HG03571 (cell line): ENCODE data around the gene MAN2B2.

ENCODE experiments used
- ATAC-seq: cut with Tn5 transposase; IDR thresholded peaks from one replicate; pipeline ENCODE4 v1.9.1; 2021; ENCODE audit not compliant: unreplicated experiment

Gene MAN2B2

GRCh38 chr4:6546091-6546490, 28.9 kb upstream of the MAN2B2 start:
- ATAC-seq: no peak

DNA sequence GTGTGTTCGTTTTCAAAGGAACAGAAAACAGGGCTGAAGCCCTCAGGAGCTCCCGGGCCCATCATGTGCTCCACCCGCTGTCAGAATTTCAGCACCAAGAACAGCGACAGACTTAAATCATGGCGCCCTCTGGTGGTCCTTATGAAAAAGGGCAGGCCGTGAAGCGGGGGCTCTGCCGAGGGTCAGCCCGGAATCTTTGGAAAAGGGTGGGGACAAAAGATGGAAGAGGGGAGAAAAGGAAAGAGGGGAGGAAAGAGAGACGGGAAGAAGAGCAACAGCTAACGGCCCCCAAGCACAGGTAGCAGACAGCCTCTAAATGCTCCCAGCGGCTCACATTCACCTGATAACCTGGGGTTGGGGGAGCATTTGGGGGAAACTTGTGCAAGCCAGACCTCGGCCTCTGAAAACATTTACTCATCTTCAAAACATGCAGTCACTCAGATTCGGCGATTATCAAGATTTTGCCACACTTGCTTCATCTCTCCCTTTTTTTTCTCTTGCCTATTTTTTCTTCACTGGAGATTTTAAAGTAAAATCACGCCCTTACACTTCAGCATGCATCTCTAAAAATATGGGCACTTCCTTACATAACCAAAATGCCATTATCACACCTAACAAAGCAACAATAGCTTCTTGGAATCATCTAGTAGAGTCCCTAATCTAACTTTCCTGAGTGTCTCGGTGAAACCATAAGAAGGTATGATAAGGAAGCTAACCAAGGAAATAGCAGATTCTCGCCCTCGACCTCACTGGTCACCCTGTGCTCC, 28.1 kb upstream of the MAN2B2 start:
- ATAC-seq: no peak

DNA sequence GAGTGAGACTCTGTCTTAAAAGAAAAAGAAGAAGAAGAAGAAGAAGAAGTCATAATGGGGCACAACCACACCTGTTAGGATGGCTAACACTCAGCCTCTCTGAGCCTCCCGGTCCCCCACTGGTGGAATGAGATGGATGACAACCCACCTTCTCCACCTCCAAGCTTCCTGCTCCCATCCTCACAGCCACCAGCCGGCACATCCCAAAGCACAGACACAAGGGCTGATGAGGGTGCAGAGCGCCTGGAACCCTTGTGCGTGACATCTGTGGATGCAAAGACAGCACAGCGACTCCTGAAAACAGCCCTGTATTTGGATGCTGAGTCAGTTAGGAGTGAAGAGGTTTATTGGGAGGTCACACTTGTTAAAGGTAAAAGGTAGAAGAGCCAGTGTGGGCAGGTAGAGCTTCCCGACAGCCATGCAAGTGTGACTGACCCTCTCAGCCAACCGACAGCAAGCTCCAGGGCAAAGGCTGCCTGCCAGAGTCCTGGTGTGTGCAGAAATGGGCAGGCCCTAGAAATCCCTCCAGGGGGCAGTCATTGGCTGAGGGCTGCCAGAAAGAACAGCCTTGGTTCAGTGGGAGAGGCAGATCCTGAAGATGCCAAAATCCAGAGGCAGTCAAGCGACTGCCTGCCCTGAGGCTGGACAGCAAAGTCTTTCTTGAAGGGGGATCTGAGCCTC, 26.6 kb upstream of the MAN2B2 start:
- ATAC-seq: no peak

DNA sequence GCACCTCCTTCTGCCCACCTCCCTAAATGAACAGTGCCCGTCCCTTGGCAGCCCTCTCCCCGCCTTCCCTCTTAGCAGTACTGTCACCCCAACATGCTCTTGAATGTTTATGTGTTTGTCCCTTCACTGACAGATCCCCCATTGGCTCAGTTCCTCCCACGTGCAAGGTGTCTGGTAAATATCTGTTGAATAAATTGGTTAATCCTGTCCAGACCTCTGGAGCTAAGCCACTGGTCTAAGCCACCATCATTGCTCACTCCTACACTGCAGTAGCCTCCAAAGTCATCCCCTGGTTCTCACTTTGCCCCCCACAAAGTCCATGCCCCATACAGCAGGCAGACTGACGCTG, 26.1 kb upstream of the MAN2B2 start:
- ATAC-seq: no peak

GRCh38 chr4:6549445-6549844, 25.5 kb upstream of the MAN2B2 start:
- no peak for ATAC-seq

DNA sequence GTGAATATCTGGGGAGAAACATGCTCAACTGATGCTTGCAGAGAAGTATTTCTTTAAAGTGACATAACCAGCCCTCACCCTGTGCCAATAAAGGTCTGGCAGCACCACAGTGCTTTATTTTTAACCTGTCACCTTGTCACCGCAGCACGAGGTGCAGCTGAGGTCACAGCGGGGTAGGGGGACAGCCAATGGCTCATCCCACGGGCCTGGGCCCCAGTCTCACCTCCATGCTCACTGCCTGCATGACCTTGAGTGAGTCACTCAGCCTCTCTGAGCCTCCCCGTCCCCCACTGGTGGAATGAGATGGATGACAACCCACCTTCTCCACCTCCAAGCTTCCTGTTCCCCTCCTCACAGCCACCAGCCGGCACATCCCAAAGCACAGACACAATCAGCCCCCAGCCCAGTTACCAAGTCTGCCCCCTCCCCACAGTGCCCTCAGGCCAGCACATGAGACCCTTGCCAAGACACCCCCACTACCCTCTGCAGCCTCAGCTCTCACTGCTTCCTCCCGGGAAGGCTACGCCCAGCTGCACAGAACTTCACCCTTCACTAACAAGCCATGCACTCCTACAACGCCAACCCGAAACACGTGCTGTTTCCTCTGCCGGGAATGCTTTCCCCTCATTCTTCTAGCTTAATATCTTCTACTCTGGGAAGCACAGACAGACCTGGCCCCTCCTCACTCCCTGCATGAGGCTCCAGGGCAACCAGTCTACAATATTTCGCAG, 24.9 kb upstream of the MAN2B2 start:
- ATAC-seq: no peak

DNA sequence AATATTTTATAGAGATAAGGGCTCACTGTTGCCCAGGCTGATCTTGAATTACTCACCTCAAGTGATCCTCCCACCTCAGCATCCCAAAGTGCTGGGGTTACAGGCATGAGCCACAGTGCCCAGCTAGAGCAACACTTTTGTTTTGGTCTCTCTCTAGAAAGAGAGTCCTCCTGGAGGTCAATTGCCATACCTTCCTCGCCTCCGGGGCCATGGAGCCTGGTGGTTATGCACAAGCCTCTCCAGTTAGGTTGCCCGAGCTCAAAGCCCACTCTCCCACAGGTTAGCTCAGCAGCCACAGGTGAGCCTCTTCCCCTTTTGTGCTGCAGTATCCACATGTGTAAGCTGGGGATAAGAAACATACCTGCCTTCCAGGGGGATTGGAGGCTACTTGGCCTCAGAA, 24.2 kb upstream of the MAN2B2 start:
- ATAC-seq: no peak

DNA sequence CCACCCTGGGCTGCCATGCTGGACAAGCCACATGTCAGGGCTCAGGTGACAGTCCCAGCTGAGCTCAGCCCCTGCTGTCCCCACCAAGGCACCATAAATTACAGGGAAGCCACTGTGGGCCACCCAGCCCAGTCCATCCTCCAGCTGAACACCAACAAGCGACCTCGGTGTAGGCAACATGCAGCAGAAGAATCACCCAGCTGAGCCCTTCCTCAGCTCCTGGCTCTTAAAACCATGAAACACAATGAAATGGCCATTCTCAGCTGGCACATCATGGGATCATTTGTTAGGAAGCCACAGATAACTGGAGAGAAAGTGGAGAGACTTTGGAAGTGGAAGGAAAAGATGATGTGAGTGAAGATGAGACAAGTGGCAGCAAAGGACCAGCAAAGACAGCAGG, 23.3 kb upstream of the MAN2B2 start:
- ATAC-seq: no peak

GRCh38 chr4:6555519-6555918, 19.5 kb upstream of the MAN2B2 start:
- ATAC-seq: no peak

GRCh38 chr4:6556263-6556662, 18.7 kb upstream of the MAN2B2 start:
- no peak for ATAC-seq

GRCh38 chr4:6557185-6557584, 17.8 kb upstream of the MAN2B2 start:
- no peak for ATAC-seq

- ATAC-seq: no peak
Observed at GRCh38 chr4:6557856-6558255, 17.1 kb upstream of the MAN2B2 start.

GRCh38 chr4:6560416-6561172, 14.4 kb upstream of the MAN2B2 start:
- no peak for ATAC-seq

GRCh38 chr4:6561173-6561516, 13.8 kb upstream of the MAN2B2 start:
- ATAC-seq: no peak

DNA sequence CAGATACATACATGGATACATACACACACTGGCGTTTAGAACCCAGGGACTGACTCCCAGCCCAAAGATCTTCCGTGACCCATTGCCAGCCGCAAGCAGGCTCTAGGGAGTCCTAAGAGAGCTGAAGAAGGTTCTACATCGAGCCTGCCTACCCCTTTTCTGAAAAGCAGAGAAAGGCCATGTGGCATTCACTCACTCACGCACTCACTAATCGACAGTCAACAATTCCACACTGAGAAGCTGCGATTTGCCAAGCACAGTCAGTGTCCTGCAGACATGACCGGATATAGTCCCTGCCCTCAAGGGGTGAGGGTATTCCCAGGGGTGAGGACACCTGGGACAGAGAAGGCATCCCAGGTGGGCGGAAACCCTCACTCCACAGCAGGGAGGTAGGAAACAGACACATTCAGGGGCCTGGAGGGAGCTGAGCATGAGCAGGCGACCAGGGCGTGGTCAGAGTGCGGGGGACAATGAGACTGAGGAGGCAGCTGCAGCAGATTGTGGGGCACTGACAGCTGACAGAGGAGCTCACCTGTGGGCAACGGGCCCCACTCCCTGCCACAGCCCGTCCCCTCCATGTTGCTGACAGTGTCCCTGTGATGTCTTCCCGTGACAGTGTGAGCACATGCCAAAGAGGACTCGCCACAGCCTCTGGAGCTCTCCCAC, 13.2 kb upstream of the MAN2B2 start:
- ATAC-seq: no peak

GRCh38 chr4:6562931-6563901, 11.8 kb upstream of the MAN2B2 start:
- no peak for ATAC-seq

- ATAC-seq: no peak
Observed at GRCh38 chr4:6563935-6564645, 10.9 kb upstream of the MAN2B2 start.

DNA sequence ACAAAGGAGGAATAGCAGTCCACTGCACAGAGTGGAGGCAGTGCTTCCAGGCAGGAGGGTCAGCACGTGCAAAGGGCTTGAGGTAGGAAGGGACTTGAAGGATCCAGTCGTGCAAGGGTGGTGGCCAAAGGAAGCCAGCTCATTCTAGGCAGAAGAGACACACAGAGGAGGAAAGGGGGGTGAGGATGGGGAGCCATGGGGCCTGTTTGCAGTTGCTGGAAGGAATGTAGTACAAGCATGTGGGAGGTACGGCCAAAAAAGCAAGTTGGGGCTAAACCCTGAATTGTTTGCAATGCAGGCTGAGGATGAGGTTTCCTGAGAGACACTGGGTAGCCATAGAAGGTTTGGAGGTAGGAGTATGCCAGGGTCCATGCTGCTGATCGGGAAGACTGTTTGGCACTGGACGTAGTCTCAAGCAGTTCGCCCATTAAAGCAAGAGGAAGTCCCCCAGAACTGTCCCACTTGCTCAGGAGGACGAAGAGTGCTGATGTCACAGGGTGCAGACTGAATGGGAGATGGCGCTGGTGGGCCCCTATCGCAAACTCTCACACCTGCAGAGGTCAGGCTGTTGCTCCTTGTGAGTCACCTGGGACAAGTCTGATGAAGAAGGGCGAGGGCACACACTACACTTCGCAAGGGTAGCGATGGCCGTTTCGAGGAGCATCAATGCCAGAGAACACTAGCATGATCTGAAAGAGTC, 9.1 kb upstream of the MAN2B2 start:
- ATAC-seq: no peak
